ENCODE results near the gene LRGUK.

LRGUK gene

GRCh38 chr7:134279336-134279735, 152.2 kb downstream of the LRGUK start:
- Histone ChIP-seq H3K4me1 (ENCODE audit: insufficient read depth, insufficient read length) (no peaks in the 10 kb centered on the region), H3K36me3 (ENCODE audit: insufficient read depth, insufficient read length, low read length) (no peaks in the 10 kb centered on the region), H3K27me3 (ENCODE audit: insufficient read depth, insufficient read length) (no peaks in the 10 kb centered on the region), H3K4me3 (ENCODE audit: insufficient read length, low read depth) (no peak overlapping the region), H3K9me3 (ENCODE audit: insufficient read depth, low read length) (no peaks in the 10 kb centered on the region), H3K9ac (ENCODE audit: insufficient read length, low read depth) (no peak overlapping the region)
- TF ChIP-seq YY1 (IDR thresholded peaks at IDR 0.05; ENCODE audit: insufficient read depth, insufficient read length) (no peak), ZNF274 (IDR thresholded peaks at IDR 0.05; ENCODE audit: low read depth, low read length) (no peak), SUZ12 (IDR thresholded peaks at IDR 0.05; ENCODE audit: extremely low read depth, insufficient read depth, insufficient read length) (no peak)
- no peak for DNase-seq (ENCODE audit: low read depth, low spot score)

GRCh38 chr7:134279898-134280297, 152.8 kb downstream of the LRGUK start:
- no peaks in the 10 kb centered on the region for H3K4me1 ChIP-seq (ENCODE audit: insufficient read depth, insufficient read length)
- no peaks in the 10 kb centered on the region for H3K27me3 ChIP-seq (ENCODE audit: insufficient read depth, insufficient read length)
- no peak for DNase-seq (ENCODE audit: low read depth, low spot score)
- no peak overlapping the region for H3K9ac ChIP-seq (ENCODE audit: insufficient read length, low read depth)
- H3K36me3 ChIP-seq (ENCODE audit: insufficient read depth, insufficient read length, low read length) = no peaks in the 10 kb centered on the region
- H3K9me3 ChIP-seq (ENCODE audit: insufficient read depth, low read length) = no peaks in the 10 kb centered on the region
- TF ChIP-seq YY1 (IDR thresholded peaks at IDR 0.05; ENCODE audit: insufficient read depth, insufficient read length) = no peak
- TF ChIP-seq ZNF274 (IDR thresholded peaks at IDR 0.05; ENCODE audit: low read depth, low read length) = no peak
- TF ChIP-seq SUZ12 (IDR thresholded peaks at IDR 0.05; ENCODE audit: extremely low read depth, insufficient read depth, insufficient read length) = no peak
- no peak overlapping the region for H3K4me3 ChIP-seq (ENCODE audit: insufficient read length, low read depth)

DNA sequence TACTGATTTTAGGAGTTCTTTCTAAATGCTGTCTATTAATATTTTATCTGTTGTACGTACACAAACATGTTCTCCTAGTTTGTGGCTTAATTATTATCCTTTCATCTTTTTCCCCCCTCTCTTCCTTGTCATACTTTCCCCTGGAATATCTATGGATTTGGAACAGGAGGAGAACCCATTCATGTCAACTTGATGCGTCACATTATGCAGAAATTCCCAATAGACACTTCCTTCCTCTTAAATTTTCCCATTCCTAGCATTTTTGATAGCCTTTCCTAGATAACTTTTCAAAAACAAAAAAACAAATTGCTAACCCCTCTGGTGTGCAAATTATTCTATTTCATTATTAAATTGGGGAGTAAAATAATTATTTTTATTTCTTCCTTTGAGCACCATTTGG, 153.4 kb downstream of the LRGUK start:
- DNase-seq (ENCODE audit: low read depth, low spot score) = no peak
- TF ChIP-seq YY1 (IDR thresholded peaks at IDR 0.05; ENCODE audit: insufficient read depth, insufficient read length) (no peak), ZNF274 (IDR thresholded peaks at IDR 0.05; ENCODE audit: low read depth, low read length) (no peak), SUZ12 (IDR thresholded peaks at IDR 0.05; ENCODE audit: extremely low read depth, insufficient read depth, insufficient read length) (no peak)
- Histone ChIP-seq H3K9me3 (ENCODE audit: insufficient read depth, low read length) (no peaks in the 10 kb centered on the region), H3K9ac (ENCODE audit: insufficient read length, low read depth) (no peak overlapping the region), H3K4me1 (ENCODE audit: insufficient read depth, insufficient read length) (no peaks in the 10 kb centered on the region), H3K4me3 (ENCODE audit: insufficient read length, low read depth) (no peak overlapping the region), H3K36me3 (ENCODE audit: insufficient read depth, insufficient read length, low read length) (no peaks in the 10 kb centered on the region), H3K27me3 (ENCODE audit: insufficient read depth, insufficient read length) (no peaks in the 10 kb centered on the region)

DNA sequence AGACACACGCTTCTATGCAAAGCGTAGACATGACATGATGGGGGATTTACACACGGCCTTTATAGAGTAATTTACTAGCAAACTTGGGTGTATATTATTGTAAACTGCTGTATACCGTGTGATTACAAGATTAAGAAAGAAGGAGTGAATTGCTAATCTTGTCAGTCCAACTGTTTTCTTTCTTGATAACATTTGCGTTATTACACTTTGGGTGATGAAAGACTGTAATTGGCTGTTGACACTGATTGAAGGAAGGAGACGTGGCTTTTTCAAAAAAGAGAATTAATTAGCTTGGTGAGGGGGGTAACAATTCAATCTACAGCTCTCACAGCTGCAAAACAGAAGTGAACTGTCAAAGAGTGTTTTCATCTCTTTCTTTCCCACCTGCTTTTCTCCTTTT, 156.9 kb downstream of the LRGUK start:
- TF ChIP-seq YY1 (IDR thresholded peaks at IDR 0.05; ENCODE audit: insufficient read depth, insufficient read length) (no peak), SUZ12 (IDR thresholded peaks at IDR 0.05; ENCODE audit: extremely low read depth, insufficient read depth, insufficient read length) (no peak), ZNF274 (IDR thresholded peaks at IDR 0.05; ENCODE audit: low read depth, low read length) (no peak)

GRCh38 chr7:134284952-134285351, 157.8 kb downstream of the LRGUK start:
- TF ChIP-seq ZNF274 (IDR thresholded peaks at IDR 0.05; ENCODE audit: low read depth, low read length) (no peak), SUZ12 (IDR thresholded peaks at IDR 0.05; ENCODE audit: extremely low read depth, insufficient read depth, insufficient read length) (no peak), YY1 (IDR thresholded peaks at IDR 0.05; ENCODE audit: insufficient read depth, insufficient read length) (no peak)
- no peaks in the 10 kb centered on the region for H3K27me3 ChIP-seq (ENCODE audit: insufficient read depth, insufficient read length)
- H3K9me3 ChIP-seq (ENCODE audit: insufficient read depth, low read length) = no peaks in the 10 kb centered on the region
- H3K4me3 ChIP-seq (ENCODE audit: insufficient read length, low read depth) = no peak overlapping the region
- no peak overlapping the region for H3K9ac ChIP-seq (ENCODE audit: insufficient read length, low read depth)
- H3K4me1 ChIP-seq (ENCODE audit: insufficient read depth, insufficient read length) = no peaks in the 10 kb centered on the region
- no peaks in the 10 kb centered on the region for H3K36me3 ChIP-seq (ENCODE audit: insufficient read depth, insufficient read length, low read length)
- DNase-seq (ENCODE audit: low read depth, low spot score) = no peak

More for the DNA sequence above, 156.9 kb downstream of the LRGUK start:
- H3K9ac ChIP-seq (ENCODE audit: insufficient read length, low read depth) = no peak overlapping the region
- no peak for DNase-seq (ENCODE audit: low read depth, low spot score)
- no peak overlapping the region for H3K4me3 ChIP-seq (ENCODE audit: insufficient read length, low read depth)
- no peaks in the 10 kb centered on the region for H3K27me3 ChIP-seq (ENCODE audit: insufficient read depth, insufficient read length)
- H3K36me3 ChIP-seq (ENCODE audit: insufficient read depth, insufficient read length, low read length) = no peaks in the 10 kb centered on the region
- H3K9me3 ChIP-seq (ENCODE audit: insufficient read depth, low read length) = no peaks in the 10 kb centered on the region
- no peaks in the 10 kb centered on the region for H3K4me1 ChIP-seq (ENCODE audit: insufficient read depth, insufficient read length)

- DNase-seq (ENCODE audit: low read depth, low spot score) = no peak
- no peak overlapping the region for H3K9ac ChIP-seq (ENCODE audit: insufficient read length, low read depth)
- peaks cover 3% of the 10 kb centered on the region for H3K36me3 ChIP-seq (ENCODE audit: insufficient read depth, insufficient read length, low read length)
- TF ChIP-seq ZNF274 (IDR thresholded peaks at IDR 0.05; ENCODE audit: low read depth, low read length) = no peak
- no peaks in the 10 kb centered on the region for H3K4me1 ChIP-seq (ENCODE audit: insufficient read depth, insufficient read length)
- H3K27me3 ChIP-seq (ENCODE audit: insufficient read depth, insufficient read length) = no peaks in the 10 kb centered on the region
- no peaks in the 10 kb centered on the region for H3K9me3 ChIP-seq (ENCODE audit: insufficient read depth, low read length)
- H3K4me3 ChIP-seq (ENCODE audit: insufficient read length, low read depth) = no peak overlapping the region
Observed at GRCh38 chr7:134287916-134288659, 160.9 kb downstream of the LRGUK start.

- peaks cover 10% of the 10 kb centered on the region for H3K36me3 ChIP-seq (ENCODE audit: insufficient read depth, insufficient read length, low read length)
- TF ChIP-seq YY1 (IDR thresholded peaks at IDR 0.05; ENCODE audit: insufficient read depth, insufficient read length) (no peak), ZNF274 (IDR thresholded peaks at IDR 0.05; ENCODE audit: low read depth, low read length) (no peak), SUZ12 (IDR thresholded peaks at IDR 0.05; ENCODE audit: extremely low read depth, insufficient read depth, insufficient read length) (no peak)
- no peaks in the 10 kb centered on the region for H3K4me1 ChIP-seq (ENCODE audit: insufficient read depth, insufficient read length)
- H3K9ac ChIP-seq (ENCODE audit: insufficient read length, low read depth) = no peak overlapping the region
- no peak for DNase-seq (ENCODE audit: low read depth, low spot score)
- H3K9me3 ChIP-seq (ENCODE audit: insufficient read depth, low read length) = no peaks in the 10 kb centered on the region
- H3K4me3 ChIP-seq (ENCODE audit: insufficient read length, low read depth) = no peak overlapping the region
- no peaks in the 10 kb centered on the region for H3K27me3 ChIP-seq (ENCODE audit: insufficient read depth, insufficient read length)
Observed at GRCh38 chr7:134289423-134289822, 162.3 kb downstream of the LRGUK start.

Measured in NT2/D1 (cell line).